PFSK-1 (cell line): ENCODE data around the gene SLC2A8.
A peak's percentile ranks its signal among the peaks of the same experiment; 100 is the strongest.

Experiments used
- FOXP2 ChIP-seq: optimal IDR thresholded peaks from 2 replicates; pipeline ENCODE3; 2011; ENCODE audit warnings: borderline replicate concordance, control low read depth, inconsistent platforms; ENCODE audit not compliant: insufficient read depth; ENCODE audit errors: extremely low read length, extremely low read depth
- POLR2AphosphoS5 ChIP-seq: IDR thresholded peaks from 2 replicates; pipeline ENCODE4 v1.6.1; 2012; ENCODE audit warnings: low read depth, mild to moderate bottlenecking, control low read depth, low read length, moderate library complexity
- REST ChIP-seq, 2 experiments: IDR thresholded peaks; 2 replicates each; pipeline versions ENCODE4 v1.6.1 to v1.8.0; 2011 to 2012; ENCODE audit warnings: low read depth in 2 of 2, low read length in 2 of 2, control low read depth in 1 of 2, inconsistent platforms in 1 of 2, mild to moderate bottlenecking in 1 of 2, moderate library complexity in 1 of 2; ENCODE audit not compliant: insufficient read depth in 1 of 2
- SIN3A ChIP-seq: IDR thresholded peaks from 2 replicates; pipeline ENCODE4 v1.6.1; 2012; ENCODE audit warnings: mild to moderate bottlenecking, low read length, moderate library complexity, borderline replicate concordance; ENCODE audit not compliant: insufficient read depth
- TAF1 ChIP-seq: IDR thresholded peaks from 2 replicates; pipeline ENCODE4 v1.6.1; 2012; ENCODE audit warnings: low read length, control low read depth, borderline replicate concordance; ENCODE audit not compliant: insufficient read depth

Gene SLC2A8

GRCh38 chr9:127396253-127396807, 639 bp upstream of the SLC2A8 start:
- peak; percentile 83; the same call in 1 of the 2 replicates for TF ChIP-seq SIN3A
- no peak for TF ChIP-seq POLR2AphosphoS5

GRCh38 chr9:127397646-127398274, 791 bp downstream of the SLC2A8 start:
- no peak for TF ChIP-seq SIN3A

DNA sequence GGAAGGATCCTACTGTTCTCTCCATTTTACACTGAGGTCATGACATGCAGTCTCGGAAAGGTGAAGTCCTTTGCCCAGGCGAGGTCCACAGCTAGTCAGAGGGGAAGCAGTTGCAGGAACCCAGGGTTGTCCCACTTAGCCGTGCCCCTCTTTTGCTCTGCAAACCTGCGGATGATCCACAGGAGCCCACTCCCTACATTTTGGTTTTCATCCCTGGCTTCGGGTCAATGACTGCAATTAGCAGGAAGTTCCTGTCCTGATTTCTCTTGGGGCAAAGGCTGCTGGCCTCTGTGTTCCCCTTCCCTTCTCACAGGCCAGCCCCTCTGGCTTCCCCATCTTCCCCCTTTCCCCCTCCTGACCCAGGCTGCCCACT, 1.3 kb downstream of the SLC2A8 start:
- TF ChIP-seq POLR2AphosphoS5 = no peak

- TF ChIP-seq SIN3A (no peak), TAF1 (no peak)
Observed at GRCh38 chr9:127398715-127399400, 1.9 kb downstream of the SLC2A8 start.

- TF ChIP-seq SIN3A = no peak
Observed at GRCh38 chr9:127399736-127400269, 2.8 kb downstream of the SLC2A8 start.

DNA sequence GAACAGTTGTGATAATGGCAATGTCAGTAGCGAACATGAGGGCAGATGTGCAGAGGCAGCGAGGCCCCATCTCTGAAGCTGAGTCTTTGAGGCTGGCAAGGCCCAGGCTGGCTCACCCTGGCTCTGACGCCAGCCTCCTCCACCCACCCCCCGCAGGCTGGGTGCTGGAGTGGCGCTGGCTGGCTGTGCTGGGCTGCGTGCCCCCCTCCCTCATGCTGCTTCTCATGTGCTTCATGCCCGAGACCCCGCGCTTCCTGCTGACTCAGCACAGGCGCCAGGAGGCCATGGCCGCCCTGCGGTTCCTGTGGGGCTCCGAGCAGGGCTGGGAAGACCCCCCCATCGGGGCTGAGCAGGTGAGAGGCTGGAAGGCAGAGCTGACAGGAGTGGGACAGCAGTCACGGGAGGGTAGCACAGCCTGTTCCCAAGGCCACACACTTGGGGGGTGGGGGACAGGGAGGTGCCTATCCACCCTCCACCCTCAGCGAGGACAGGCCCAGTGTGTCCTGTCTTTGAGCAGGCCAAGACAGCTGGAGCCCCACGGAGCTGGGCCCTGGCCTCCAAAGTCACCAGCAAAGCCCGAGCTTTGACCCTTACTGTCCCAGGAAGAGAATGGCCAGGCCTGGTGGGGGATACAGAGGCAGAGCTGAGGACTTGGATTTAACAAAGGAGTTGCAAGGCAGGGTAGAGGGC, 5.6 kb downstream of the SLC2A8 start:
- TF ChIP-seq TAF1 (no peak), REST (IDR thresholded peaks at IDR 0.05; ENCODE audit: insufficient read depth in 1 of 2, low read depth in 2 of 2, low read length in 2 of 2) (no peak), SIN3A (no peak), FOXP2 (no peak)

GRCh38 chr9:127403507-127404192, 6.7 kb downstream of the SLC2A8 start:
- TF ChIP-seq REST (IDR thresholded peaks at IDR 0.05; ENCODE audit: insufficient read depth in 1 of 2, low read depth in 2 of 2, low read length in 2 of 2) = no peak
- TF ChIP-seq FOXP2 = no peak
- TF ChIP-seq TAF1 = no peak
- no peak for TF ChIP-seq SIN3A
- TF ChIP-seq POLR2AphosphoS5 = no peak

DNA sequence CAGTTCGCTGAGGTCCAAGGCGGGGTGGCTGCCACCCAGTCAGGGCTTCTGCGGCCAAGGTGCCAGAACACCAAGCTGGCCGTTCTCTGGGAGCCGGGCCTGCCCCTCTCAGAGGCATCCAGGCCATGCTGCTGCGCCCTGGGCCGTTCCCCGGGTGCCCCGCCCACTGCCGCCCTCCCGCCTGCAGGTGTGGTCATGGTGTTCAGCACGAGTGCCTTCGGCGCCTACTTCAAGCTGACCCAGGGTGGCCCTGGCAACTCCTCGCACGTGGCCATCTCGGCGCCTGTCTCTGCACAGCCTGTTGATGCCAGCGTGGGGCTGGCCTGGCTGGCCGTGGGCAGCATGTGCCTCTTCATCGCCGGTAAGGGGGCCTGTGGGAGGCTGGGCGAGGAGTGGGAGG, 7.7 kb downstream of the SLC2A8 start:
- no peak for TF ChIP-seq REST (IDR thresholded peaks at IDR 0.05; ENCODE audit: insufficient read depth in 1 of 2, low read depth in 2 of 2, low read length in 2 of 2)
- TF ChIP-seq POLR2AphosphoS5 = no peak
- no peak for TF ChIP-seq SIN3A
- no peak for TF ChIP-seq FOXP2
- TF ChIP-seq TAF1 = no peak
